Smooth muscle cell (in vitro differentiated cells): Measurements from ENCODE around the gene CNNM2. TPM values are rescaled to one million over a fixed set of nuclear protein-coding genes. Genes with fewer than 3 reads are reported as not detected.
"Not testable (repeated sequence)": the region's sequence is repeated elsewhere in the genome, so short reads cannot be mapped to it uniquely, and the experiment has no call there.

ENCODE experiments used
- DNase-seq: peaks from one replicate; lab custom pipeline; 2025; ENCODE audit not compliant: unreplicated experiment; lab: John Stamatoyannopoulos, UW
- H2AFZ ChIP-seq: fragments of 200-600 bp; sonication (generic); 2 replicates; pipeline ENCODE4 v1.6.0; 2016; ENCODE audit warnings: antibody characterized with exemption, low read depth, mild to moderate bottlenecking
- H3F3A ChIP-seq: fragments of 200-600 bp; sonication (generic); 2 replicates; pipeline ENCODE4 v1.6.0; 2017; ENCODE audit warnings: antibody characterized with exemption, low read depth
- H3K27ac ChIP-seq: fragments of 200-600 bp; sonication (generic); 2 replicates; pipeline ENCODE4 v1.5.1; 2016; ENCODE audit warnings: low read depth, mild to moderate bottlenecking
- H3K27me3 ChIP-seq: fragments of 200-600 bp; sonication (generic); 2 replicates; pipeline ENCODE4 v1.6.1; 2016; ENCODE audit warnings: low read depth, mild to moderate bottlenecking
- H3K36me3 ChIP-seq: fragments of 200-600 bp; sonication (generic); 2 replicates; pipeline ENCODE4 v1.5.1; 2016; ENCODE audit warnings: low read depth
- H3K4me1 ChIP-seq: fragments of 200-600 bp; sonication (generic); 2 replicates; pipeline ENCODE4 v1.5.1; 2016; ENCODE audit warnings: low read depth
- H3K4me2 ChIP-seq: fragments of 200-600 bp; sonication (generic); 2 replicates; pipeline ENCODE4 v1.6.0; 2016; ENCODE audit warnings: mild to moderate bottlenecking
- H3K4me3 ChIP-seq: fragments of 200-600 bp; sonication (generic); 2 replicates; pipeline ENCODE4 v1.5.1; 2016; ENCODE audit warnings: mild to moderate bottlenecking
- H3K79me2 ChIP-seq: fragments of 200-600 bp; sonication (generic); 2 replicates; pipeline ENCODE4 v1.6.0; 2016; ENCODE audit warnings: low read depth, mild to moderate bottlenecking
- H3K9ac ChIP-seq: fragments of 200-600 bp; sonication (generic); 2 replicates; pipeline ENCODE4 v1.6.0; 2016; ENCODE audit warnings: low read depth
- H3K9me3 ChIP-seq: fragments of 200-600 bp; sonication (generic); replicated peaks from 2 replicates; pipeline ENCODE4 v1.5.1; 2016; ENCODE audit warnings: low read depth
- H4K20me1 ChIP-seq: fragments of 200-600 bp; sonication (generic); 2 replicates; pipeline ENCODE4 v1.6.0; 2016; ENCODE audit warnings: low read depth
- CTCF ChIP-seq: fragments of 200-600 bp; sonication (generic); IDR thresholded peaks from 2 replicates; pipeline ENCODE4 v1.5.1; 2017; ENCODE audit warnings: borderline replicate concordance, mild to moderate bottlenecking, antibody characterized with exemption; ENCODE audit not compliant: insufficient read depth, poor library complexity, severe bottlenecking
- WGBS: methylation state at CpG from one replicate; pipeline ENCODE4 v1.1.7; 2016; ENCODE audit warnings: low lambda C conversion rate; 5-methylcytosine and 5-hydroxymethylcytosine counted together
- polyA plus RNA-seq: library from polyadenylated mRNA; unstranded; fragments of >200 nt; fragmentation: Nextera tagmentation; extraction: Ambion mirVana; gene quantifications from 2 replicates; pipeline ENCODE4 v1.2.1, GENCODE V29; 2016
- total RNA-seq: library from RNA; depleted of rRNA; stranded (reverse); fragments of >200 nt; gene quantifications from 2 replicates; pipeline ENCODE4 v1.2.3, GENCODE V29; 2014

Gene CNNM2
- total and polyA plus RNA-seq, 2 experiments from 2014 or later, result 5.5 to 8.4 TPM

GRCh38 chr10:103062854-103063590, 144.9 kb downstream of the CNNM2 start:
- no peak for TF ChIP-seq CTCF
- Histone ChIP-seq H3K4me2 (no peak overlapping the region), H3K9me3 (no peaks in the 10 kb centered on the region), H3K4me1 (no peaks in the 10 kb centered on the region), H3K27ac (no peak overlapping the region), H3K27me3 (no peaks in the 10 kb centered on the region), H4K20me1 (no peaks in the 10 kb centered on the region), H2AFZ (no peak overlapping the region), H3F3A (no peaks in the 10 kb centered on the region), H3K36me3 (no peaks in the 10 kb centered on the region), H3K79me2 (no peaks in the 10 kb centered on the region), H3K9ac (no peak overlapping the region), H3K4me3 (no peak overlapping the region)
- WGBS, result 80% methylated on average over 15 of the region's 15 CpGs
- DNase-seq, result no peak

- Histone ChIP-seq H3K9ac (no peak overlapping the region), H3K27me3 (no peaks in the 10 kb centered on the region), H3K4me3 (no peak overlapping the region), H2AFZ (no peak overlapping the region), H3K79me2 (no peaks in the 10 kb centered on the region), H3K4me2 (no peak overlapping the region), H3K27ac (no peak overlapping the region), H4K20me1 (no peaks in the 10 kb centered on the region), H3F3A (no peaks in the 10 kb centered on the region), H3K4me1 (no peaks in the 10 kb centered on the region), H3K9me3 (no peaks in the 10 kb centered on the region), H3K36me3 (no peaks in the 10 kb centered on the region)
- 74% methylated on average over 4 of the region's 4 CpGs for WGBS
- TF ChIP-seq CTCF, result no peak
- no peak for DNase-seq
Measured at GRCh38 chr10:103064956-103065355, 146.9 kb downstream of the CNNM2 start.

- no peaks in the 10 kb centered on the region for H3K36me3 ChIP-seq
- no peak overlapping the region for H3K4me2 ChIP-seq
- no peak overlapping the region for H3K27ac ChIP-seq
- no peaks in the 10 kb centered on the region for H3F3A ChIP-seq
- H3K4me3 ChIP-seq, result no peak overlapping the region
- H2AFZ ChIP-seq, result no peak overlapping the region
- DNase-seq, result no peak
- no peaks in the 10 kb centered on the region for H3K27me3 ChIP-seq
- 91% methylated on average over 16 of the region's 16 CpGs for WGBS
- no peaks in the 10 kb centered on the region for H3K79me2 ChIP-seq
- H4K20me1 ChIP-seq, result no peaks in the 10 kb centered on the region
- no peaks in the 10 kb centered on the region for H3K9me3 ChIP-seq
- no peak for TF ChIP-seq CTCF
- no peaks in the 10 kb centered on the region for H3K4me1 ChIP-seq
- no peak overlapping the region for H3K9ac ChIP-seq
Measured at GRCh38 chr10:103066141-103067098, 148.3 kb downstream of the CNNM2 start.

DNA sequence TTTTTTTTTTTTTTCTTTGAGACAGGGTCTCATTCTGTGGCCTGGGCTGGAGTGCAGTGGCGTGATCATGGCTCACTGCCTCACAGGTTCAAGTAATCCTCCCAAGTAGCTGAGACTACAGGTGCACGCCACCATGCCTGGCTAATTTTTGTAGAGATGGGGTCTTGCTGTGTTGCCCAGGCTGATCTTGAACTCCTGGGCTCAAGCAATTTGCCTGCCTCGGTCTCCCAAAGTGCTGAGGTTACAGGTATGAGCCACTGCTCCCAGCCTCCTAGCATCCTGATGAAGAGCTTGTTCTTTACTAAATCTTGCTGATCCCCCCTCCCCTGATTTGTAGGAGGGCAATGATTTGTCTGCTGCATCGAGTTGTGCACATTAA, 149.0 kb downstream of the CNNM2 start:
- not testable (repeated sequence) for H3K27me3 ChIP-seq, DNase-seq, H3K4me2 ChIP-seq, H2AFZ ChIP-seq, H3K79me2 ChIP-seq, H3K4me3 ChIP-seq, H3K36me3 ChIP-seq, H3K9me3 ChIP-seq, H3K9ac ChIP-seq, H4K20me1 ChIP-seq, H3F3A ChIP-seq, H3K4me1 ChIP-seq, H3K27ac ChIP-seq
- 98% methylated on average over 4 of the region's 4 CpGs for WGBS
